AG04450 (cell line): ENCODE results near the gene YES1. TPM values are rescaled to one million over a fixed set of nuclear protein-coding genes. Genes with fewer than 3 reads are reported as not detected.
A peak's percentile ranks its signal among the peaks of the same experiment; 100 is the strongest.

Experiments used
- CTCF ChIA-PET: fragments of 300-600, 350-600 bp; formaldehyde crosslinking; extraction: SDS; loops from one replicate; lab custom pipeline; 2022; ENCODE audit warnings: antibody characterized with exemption, inconsistent platforms; lab: Charles Lee
- POLR2A ChIA-PET: fragments of 350-600 bp; formaldehyde crosslinking; extraction: SDS; loops from one replicate; lab custom pipeline; 2021; ENCODE audit warnings: antibody characterized with exemption, inconsistent platforms; lab: Yijun Ruan, JAX
- DNase-seq: peaks from one replicate; pipeline ENCODE4 v3.0.0-alpha.2; 2011; ENCODE audit warnings: low read depth, low spot score
- H3K27ac ChIP-seq: one replicate; pipeline ENCODE4 v1.5.1; 2012; ENCODE audit warnings: low read depth, low read length, control low read depth
- H3K27me3 ChIP-seq: one replicate; pipeline ENCODE4 v1.6.0; 2012; ENCODE audit warnings: low read length; ENCODE audit not compliant: control insufficient read depth, insufficient read depth
- H3K4me3 ChIP-seq: 2 replicates; pipeline ENCODE4 v1.5.1; 2011; ENCODE audit warnings: mild to moderate bottlenecking, low read depth, low read length, control low read depth
- H3K9me3 ChIP-seq: 2 replicates; pipeline ENCODE4 v1.5.1; 2012; ENCODE audit warnings: low read length; ENCODE audit not compliant: control insufficient read depth, insufficient read depth
- CTCF ChIP-seq: IDR thresholded peaks from 2 replicates; pipeline ENCODE4 v1.5.1; 2011; ENCODE audit warnings: low read depth, low read length, control low read depth, inconsistent platforms
- polyA plus RNA-seq: library from polyadenylated mRNA; depleted of rRNA; stranded (reverse); fragments of >200 nt; gene quantifications from 2 replicates; pipeline ENCODE4 v1.2.3, GENCODE V29; 2011

The YES1 gene
- polyA plus RNA-seq, 1 experiment: 23.3 TPM

GRCh38 chr18:816088-816653 lies 4.1 kb upstream of the YES1 start:
- CTCF ChIA-PET: interaction anchor here (1.0 to 3.6 kb wide), 2 partner anchors 14 to 16 kb away, joined by 4 to 25 read pairs; no protein-coding TSS in a partner anchor
- H3K4me3 ChIP-seq: no peak overlapping the region
- H3K9me3 ChIP-seq: no peaks in the 10 kb centered on the region; the same call in none of the 2 replicates
- TF ChIP-seq CTCF: no peak
- DNase-seq: no peak
- POLR2A ChIA-PET: no interaction called here
- H3K27ac ChIP-seq: no peak overlapping the region
- peaks cover 4% of the 10 kb centered on the region for H3K27me3 ChIP-seq

- CTCF ChIA-PET: interaction anchor here (1.3 to 3.6 kb wide), 3 partner anchors 15 to 191 kb away, joined by 5 to 25 read pairs (median 13); no protein-coding TSS in a partner anchor
Observed at GRCh38 chr18:815353-815752, 3.3 kb upstream of the YES1 start.

GRCh38 chr18:814300-815084 lies 2.5 kb upstream of the YES1 start:
- DNase-seq: no peak
- POLR2A ChIA-PET: no interaction called here
- TF ChIP-seq CTCF: no peak
- CTCF ChIA-PET: interaction anchor here (1.3 to 3.2 kb wide), 3 partner anchors 16 to 190 kb away, joined by 5 to 18 read pairs (median 13); no protein-coding TSS in a partner anchor
- H3K9me3 ChIP-seq: no peaks in the 10 kb centered on the region; the same call in none of the 2 replicates
- no peak overlapping the region for H3K27ac ChIP-seq
- H3K27me3 ChIP-seq: peaks cover 4% of the 10 kb centered on the region
- H3K4me3 ChIP-seq: no peak overlapping the region

More at GRCh38 chr18:815353-815752, 3.3 kb upstream of the YES1 start:
- no peak for TF ChIP-seq CTCF
- POLR2A ChIA-PET: no interaction called here
- no peaks in the 10 kb centered on the region; the same call in none of the 2 replicates for H3K9me3 ChIP-seq
- H3K27ac ChIP-seq: no peak overlapping the region
- no peak overlapping the region for H3K4me3 ChIP-seq
- DNase-seq: no peak
- H3K27me3 ChIP-seq: peaks cover 4% of the 10 kb centered on the region

GRCh38 chr18:813172-814071 lies 1.4 kb upstream of the YES1 start:
- Histone ChIP-seq H3K27ac (no peak overlapping the region), H3K27me3 (peaks cover 4% of the 10 kb centered on the region), H3K4me3 (peak overlapping the region; percentile 90), H3K9me3 (no peaks in the 10 kb centered on the region; the same call in none of the 2 replicates)
- CTCF ChIA-PET: interaction anchor here (0.8 to 3.2 kb wide), 4 partner anchors 17 to 189 kb away, joined by 5 to 18 read pairs (median 10); no protein-coding TSS in a partner anchor
- POLR2A ChIA-PET: interaction anchor here (1.2 kb wide), 2 partner anchors 17 to 101 kb away, joined by 3 to 4 read pairs; no protein-coding TSS in a partner anchor
- no peak for TF ChIP-seq CTCF
- no peak for DNase-seq
